Measurements from ENCODE around the gene SENP1. TPM values are rescaled to one million over a fixed set of nuclear protein-coding genes. Genes with fewer than 3 reads are reported as not detected.

SENP1 gene
- total RNA-seq, 1 donor from 2014 or later, result 15.1 TPM

- H3K4me1 ChIP-seq (ENCODE audit: control insufficient read depth in 3 of 3, insufficient read depth in 3 of 3, low read length in 3 of 3), result no peaks in the 10 kb centered on the region
- no peak overlapping the region for H3K27ac ChIP-seq (ENCODE audit: low read depth, low read length)
- no peaks in the 10 kb centered on the region for H3K9me3 ChIP-seq (ENCODE audit: control insufficient read depth in 3 of 3, low read length in 3 of 3)
- H3K4me3 ChIP-seq (ENCODE audit: low read length in 3 of 3), result no peak overlapping the region
- no peak overlapping the region for H3K9ac ChIP-seq (ENCODE audit: low read depth in 1 of 3, low read length in 3 of 3)
- no peaks in the 10 kb centered on the region for H3K36me3 ChIP-seq (ENCODE audit: control insufficient read depth in 3 of 3, insufficient read depth in 3 of 3, low read length in 3 of 3)
- H3K27me3 ChIP-seq (ENCODE audit: control insufficient read depth in 3 of 3, insufficient read depth in 3 of 3, low read length in 3 of 3), result peaks cover 0 to 8% (median 5%) of the 10 kb centered on the region in 3 donors
Measured at GRCh38 chr12:48016373-48017020, 89.4 kb downstream of the SENP1 start.

GRCh38 chr12:48015954-48016353 lies 89.9 kb downstream of the SENP1 start:
- H3K27ac ChIP-seq (ENCODE audit: low read depth, low read length), result no peak overlapping the region
- H3K4me1 ChIP-seq (ENCODE audit: control insufficient read depth in 3 of 3, insufficient read depth in 3 of 3, low read length in 3 of 3), result no peaks in the 10 kb centered on the region
- no peaks in the 10 kb centered on the region for H3K36me3 ChIP-seq (ENCODE audit: control insufficient read depth in 3 of 3, insufficient read depth in 3 of 3, low read length in 3 of 3)
- no peak overlapping the region for H3K9ac ChIP-seq (ENCODE audit: low read depth in 1 of 3, low read length in 3 of 3)
- H3K9me3 ChIP-seq (ENCODE audit: control insufficient read depth in 3 of 3, low read length in 3 of 3), result no peaks in the 10 kb centered on the region
- H3K4me3 ChIP-seq (ENCODE audit: low read length in 3 of 3), result no peak overlapping the region
- peaks cover 0 to 8% (median 8%) of the 10 kb centered on the region in 3 donors for H3K27me3 ChIP-seq (ENCODE audit: control insufficient read depth in 3 of 3, insufficient read depth in 3 of 3, low read length in 3 of 3)

GRCh38 chr12:48015129-48015528 lies 90.8 kb downstream of the SENP1 start:
- Histone ChIP-seq H3K27me3 (ENCODE audit: control insufficient read depth in 3 of 3, insufficient read depth in 3 of 3, low read length in 3 of 3) (peaks cover 0 to 8% (median 8%) of the 10 kb centered on the region in 3 donors), H3K4me3 (ENCODE audit: low read length in 3 of 3) (no peak overlapping the region), H3K36me3 (ENCODE audit: control insufficient read depth in 3 of 3, insufficient read depth in 3 of 3, low read length in 3 of 3) (no peaks in the 10 kb centered on the region), H3K9me3 (ENCODE audit: control insufficient read depth in 3 of 3, low read length in 3 of 3) (no peaks in the 10 kb centered on the region), H3K9ac (ENCODE audit: low read depth in 1 of 3, low read length in 3 of 3) (no peak overlapping the region), H3K4me1 (ENCODE audit: control insufficient read depth in 3 of 3, insufficient read depth in 3 of 3, low read length in 3 of 3) (no peaks in the 10 kb centered on the region), H3K27ac (ENCODE audit: low read depth, low read length) (no peak overlapping the region)

- Histone ChIP-seq H3K27me3 (ENCODE audit: control insufficient read depth in 3 of 3, insufficient read depth in 3 of 3, low read length in 3 of 3) (peaks cover 7 to 11% (median 8%) of the 10 kb centered on the region in 3 donors), H3K27ac (ENCODE audit: low read depth, low read length) (no peak overlapping the region), H3K36me3 (ENCODE audit: control insufficient read depth in 3 of 3, insufficient read depth in 3 of 3, low read length in 3 of 3) (no peaks in the 10 kb centered on the region), H3K4me3 (ENCODE audit: low read length in 3 of 3) (no peak overlapping the region), H3K4me1 (ENCODE audit: control insufficient read depth in 3 of 3, insufficient read depth in 3 of 3, low read length in 3 of 3) (no peaks in the 10 kb centered on the region), H3K9ac (ENCODE audit: low read depth in 1 of 3, low read length in 3 of 3) (no peak overlapping the region), H3K9me3 (ENCODE audit: control insufficient read depth in 3 of 3, low read length in 3 of 3) (no peaks in the 10 kb centered on the region)
Measured at GRCh38 chr12:48013287-48013686, 92.6 kb downstream of the SENP1 start.

GRCh38 chr12:48012070-48012469 lies 93.8 kb downstream of the SENP1 start:
- no peak overlapping the region for H3K4me3 ChIP-seq (ENCODE audit: low read length in 3 of 3)
- no peaks in the 10 kb centered on the region for H3K36me3 ChIP-seq (ENCODE audit: control insufficient read depth in 3 of 3, insufficient read depth in 3 of 3, low read length in 3 of 3)
- H3K9ac ChIP-seq (ENCODE audit: low read depth in 1 of 3, low read length in 3 of 3), result no peak overlapping the region
- H3K27ac ChIP-seq (ENCODE audit: low read depth, low read length), result no peak overlapping the region
- no peaks in the 10 kb centered on the region for H3K9me3 ChIP-seq (ENCODE audit: control insufficient read depth in 3 of 3, low read length in 3 of 3)
- peaks cover 3 to 16% (median 13%) of the 10 kb centered on the region in 3 donors for H3K27me3 ChIP-seq (ENCODE audit: control insufficient read depth in 3 of 3, insufficient read depth in 3 of 3, low read length in 3 of 3)
- H3K4me1 ChIP-seq (ENCODE audit: control insufficient read depth in 3 of 3, insufficient read depth in 3 of 3, low read length in 3 of 3), result no peaks in the 10 kb centered on the region

- Histone ChIP-seq H3K9ac (ENCODE audit: low read depth in 1 of 3, low read length in 3 of 3) (no peak overlapping the region), H3K36me3 (ENCODE audit: control insufficient read depth in 3 of 3, insufficient read depth in 3 of 3, low read length in 3 of 3) (no peaks in the 10 kb centered on the region), H3K27ac (ENCODE audit: low read depth, low read length) (no peak overlapping the region), H3K27me3 (ENCODE audit: control insufficient read depth in 3 of 3, insufficient read depth in 3 of 3, low read length in 3 of 3) (peaks cover 8 to 29% (median 17%) of the 10 kb centered on the region in 3 donors), H3K4me1 (ENCODE audit: control insufficient read depth in 3 of 3, insufficient read depth in 3 of 3, low read length in 3 of 3) (no peaks in the 10 kb centered on the region), H3K9me3 (ENCODE audit: control insufficient read depth in 3 of 3, low read length in 3 of 3) (no peaks in the 10 kb centered on the region), H3K4me3 (ENCODE audit: low read length in 3 of 3) (no peak overlapping the region)
Measured at GRCh38 chr12:48010366-48010970, 95.4 kb downstream of the SENP1 start.

GRCh38 chr12:48009471-48009870 lies 96.4 kb downstream of the SENP1 start:
- H3K36me3 ChIP-seq (ENCODE audit: control insufficient read depth in 3 of 3, insufficient read depth in 3 of 3, low read length in 3 of 3), result no peaks in the 10 kb centered on the region

GRCh38 chr12:48008950-48009349 lies 96.9 kb downstream of the SENP1 start:
- Histone ChIP-seq H3K9ac (ENCODE audit: low read depth in 1 of 3, low read length in 3 of 3) (no peak overlapping the region), H3K36me3 (ENCODE audit: control insufficient read depth in 3 of 3, insufficient read depth in 3 of 3, low read length in 3 of 3) (no peaks in the 10 kb centered on the region), H3K27me3 (ENCODE audit: control insufficient read depth in 3 of 3, insufficient read depth in 3 of 3, low read length in 3 of 3) (peaks cover 22 to 44% (median 32%) of the 10 kb centered on the region in 3 donors), H3K4me3 (ENCODE audit: low read length in 3 of 3) (no peak overlapping the region), H3K4me1 (ENCODE audit: control insufficient read depth in 3 of 3, insufficient read depth in 3 of 3, low read length in 3 of 3) (peaks cover 11 to 15% (median 12%) of the 10 kb centered on the region in 3 donors), H3K9me3 (ENCODE audit: control insufficient read depth in 3 of 3, low read length in 3 of 3) (no peaks in the 10 kb centered on the region), H3K27ac (ENCODE audit: low read depth, low read length) (no peak overlapping the region)

More at GRCh38 chr12:48009471-48009870, 96.4 kb downstream of the SENP1 start:
- no peak overlapping the region for H3K4me3 ChIP-seq (ENCODE audit: low read length in 3 of 3)
- H3K27ac ChIP-seq (ENCODE audit: low read depth, low read length), result no peak overlapping the region
- no peak overlapping the region for H3K9ac ChIP-seq (ENCODE audit: low read depth in 1 of 3, low read length in 3 of 3)
- H3K9me3 ChIP-seq (ENCODE audit: control insufficient read depth in 3 of 3, low read length in 3 of 3), result no peaks in the 10 kb centered on the region
- peaks cover 5 to 10% (median 8%) of the 10 kb centered on the region in 3 donors for H3K4me1 ChIP-seq (ENCODE audit: control insufficient read depth in 3 of 3, insufficient read depth in 3 of 3, low read length in 3 of 3)
- peaks cover 16 to 39% (median 27%) of the 10 kb centered on the region in 3 donors for H3K27me3 ChIP-seq (ENCODE audit: control insufficient read depth in 3 of 3, insufficient read depth in 3 of 3, low read length in 3 of 3)

- Histone ChIP-seq H3K36me3 (ENCODE audit: control insufficient read depth in 3 of 3, insufficient read depth in 3 of 3, low read length in 3 of 3) (no peaks in the 10 kb centered on the region), H3K27ac (ENCODE audit: low read depth, low read length) (no peak overlapping the region), H3K4me1 (ENCODE audit: control insufficient read depth in 3 of 3, insufficient read depth in 3 of 3, low read length in 3 of 3) (peaks cover 17 to 21% (median 18%) of the 10 kb centered on the region in 3 donors), H3K4me3 (ENCODE audit: low read length in 3 of 3) (no peak overlapping the region), H3K9me3 (ENCODE audit: control insufficient read depth in 3 of 3, low read length in 3 of 3) (no peaks in the 10 kb centered on the region), H3K9ac (ENCODE audit: low read depth in 1 of 3, low read length in 3 of 3) (no peak overlapping the region), H3K27me3 (ENCODE audit: control insufficient read depth in 3 of 3, insufficient read depth in 3 of 3, low read length in 3 of 3) (peaks cover 28 to 50% (median 38%) of the 10 kb centered on the region in 3 donors)
Measured at GRCh38 chr12:48008349-48008748, 97.5 kb downstream of the SENP1 start.

GRCh38 chr12:48007206-48007605 lies 98.7 kb downstream of the SENP1 start:
- Histone ChIP-seq H3K9ac (ENCODE audit: low read depth in 1 of 3, low read length in 3 of 3) (no peak overlapping the region), H3K4me3 (ENCODE audit: low read length in 3 of 3) (no peak overlapping the region), H3K27me3 (ENCODE audit: control insufficient read depth in 3 of 3, insufficient read depth in 3 of 3, low read length in 3 of 3) (peaks cover 37 to 61% (median 50%) of the 10 kb centered on the region in 3 donors), H3K9me3 (ENCODE audit: control insufficient read depth in 3 of 3, low read length in 3 of 3) (no peaks in the 10 kb centered on the region), H3K27ac (ENCODE audit: low read depth, low read length) (no peak overlapping the region), H3K4me1 (ENCODE audit: control insufficient read depth in 3 of 3, insufficient read depth in 3 of 3, low read length in 3 of 3) (peaks cover 27 to 33% (median 29%) of the 10 kb centered on the region in 3 donors), H3K36me3 (ENCODE audit: control insufficient read depth in 3 of 3, insufficient read depth in 3 of 3, low read length in 3 of 3) (no peaks in the 10 kb centered on the region)

All from skeletal muscle tissue (tissue), 4 donors.